GM12878 (cell line): ENCODE data around the gene KDM4F. TPM values are rescaled to one million over a fixed set of nuclear protein-coding genes. Genes with fewer than 3 reads are reported as not detected.
A peak's percentile ranks its signal among the peaks of the same experiment; 100 is the strongest.

ENCODE experiments used
- BHLHE40 ChIP-seq, 2 experiments: fragments of 450-650 bp in 1 of 2; IDR thresholded peaks; 2 replicates each; pipeline ENCODE4 v1.6.1; 2011 to 2017; ENCODE audit warnings: low read depth in 2 of 2, borderline replicate concordance in 1 of 2, improper control_type of control experiment in 1 of 2, low read length in 1 of 2, mild to moderate bottlenecking in 1 of 2
- BMI1 ChIP-seq: fragments of 450-650 bp; IDR thresholded peaks from 2 replicates; pipeline ENCODE4 v1.6.1; 2016; ENCODE audit warnings: mild to moderate bottlenecking, moderate library complexity, borderline replicate concordance
- CREB1 ChIP-seq: IDR thresholded peaks from 2 replicates; pipeline ENCODE4 v1.6.1; 2012; ENCODE audit warnings: low read depth, mild to moderate bottlenecking, inconsistent platforms
- HDAC2 ChIP-seq: fragments of 200-600 bp; sonication (generic); IDR thresholded peaks from 2 replicates; pipeline ENCODE4 v1.6.1; 2017
- IKZF1 ChIP-seq: fragments of 450-650 bp; conservative IDR thresholded peaks from 2 replicates; pipeline ENCODE4 v1.6.1; 2017; ENCODE audit warnings: antibody characterized with exemption, mild to moderate bottlenecking
- JUNB ChIP-seq: IDR thresholded peaks from 2 replicates; pipeline ENCODE4 v1.6.1; 2016; ENCODE audit warnings: antibody characterized with exemption, mild to moderate bottlenecking
- MAX ChIP-seq: IDR thresholded peaks from 2 replicates; pipeline ENCODE4 v1.6.1; 2012; ENCODE audit warnings: low read depth, low read length, improper control_type of control experiment
- NKRF ChIP-seq: fragments of 450-650 bp; conservative IDR thresholded peaks from 2 replicates; pipeline ENCODE4 v1.6.1; 2017; ENCODE audit warnings: mild to moderate bottlenecking, moderate library complexity
- PRDM15 ChIP-seq: fragments of 450-650 bp; formaldehyde crosslinking; IDR thresholded peaks from 2 replicates; pipeline ENCODE4 v1.4.0; 2020; ENCODE audit warnings: mild to moderate bottlenecking, moderate library complexity
- REST ChIP-seq: IDR thresholded peaks from 2 replicates; pipeline ENCODE4 v1.6.1; 2012; ENCODE audit warnings: mild to moderate bottlenecking, low read depth, low read length
- RUNX3 ChIP-seq: IDR thresholded peaks from 2 replicates; pipeline ENCODE4 v1.6.1; 2012; ENCODE audit warnings: low read length, inconsistent platforms
- SPI1 ChIP-seq: IDR thresholded peaks from 2 replicates; pipeline ENCODE4 v1.6.1; 2011; ENCODE audit warnings: low read depth, mild to moderate bottlenecking, low read length, moderate library complexity, borderline replicate concordance; ENCODE audit not compliant: insufficient read depth
- ZBTB11 ChIP-seq: fragments of 450-650 bp; formaldehyde crosslinking; IDR thresholded peaks from 2 replicates; pipeline ENCODE4 v1.5.0; 2022; ENCODE audit warnings: mild to moderate bottlenecking, missing genetic modification characterization
- ZNF622 ChIP-seq: fragments of 450-650 bp; IDR thresholded peaks from 2 replicates; pipeline ENCODE4 v1.6.1; 2017; ENCODE audit warnings: mild to moderate bottlenecking, inconsistent platforms
- ZSCAN29 ChIP-seq: fragments of 450-650 bp; IDR thresholded peaks from 2 replicates; pipeline ENCODE4 v1.6.1; 2017; ENCODE audit warnings: mild to moderate bottlenecking, moderate library complexity
- polyA plus RNA-seq, 11 experiments: library from polyadenylated mRNA; depleted of rRNA in 4 of 11; unstranded in 6 of 11; stranded (reverse) in 5 of 11; fragments of >200 nt; fragmentation: Nextera tagmentation in 4 of 11; fragmentation: Illumina TruSeq in 1 of 11; extraction: Ambion mirVana in 4 of 11; extraction: Trizol in 1 of 11; gene quantifications; 1 replicate in 1 of 11; 2 replicates in 10 of 11; pipeline versions ENCODE4 v1.2.1 to v1.2.3, GENCODE V29; 2011 to 2016; ENCODE audit warnings: inconsistent platforms in 2 of 11, missing spikeins in 2 of 11, low read depth in 1 of 11
- total RNA-seq, 4 experiments: library from RNA; depleted of rRNA in 3 of 4; stranded (reverse); fragments of >200 nt in 3 of 4; fragmentation: Illumina TruSeq in 1 of 4; extraction: Trizol in 1 of 4; gene quantifications; 2 replicates each; pipeline versions ENCODE4 v1.2.1 to v1.2.3, GENCODE V29; 2013 to 2021

The KDM4F gene
- total and polyA plus RNA-seq, 10 of the 15 experiments (the other 5 are each of a cell fraction or from before 2014, with no cell fraction given): not detected

GRCh38 chr11:95089620-95090542, 40.7 kb downstream of the KDM4F start, which contains the start of gene ENDOD1 (continued):
- TF ChIP-seq ZBTB11 (CRISPR knock-in tag) (no peak), NKRF (peak; percentile 86), HDAC2 (peak; percentile 51; the same call in 1 of the 2 replicates), JUNB (no peak), BHLHE40 (IDR thresholded peaks at IDR 0.05; ENCODE audit: borderline replicate concordance in 1 of 2, low read depth in 2 of 2, low read length in 1 of 2) (peak in 1 of 2 experiments; percentile 61; a peak in 2 of 4 replicates), SPI1 (peak; percentile 46; the same call in 1 of the 2 replicates), ZSCAN29 (peak; percentile 66; the same call in 1 of the 2 replicates), IKZF1 (peak; percentile 77), REST (no peak; the same call in 1 of the 2 replicates), BMI1 (no peak), CREB1 (0 out of 2 replicates have a peak, but pooled peaks have one; percentile 3), RUNX3 (no peak; the same call in 1 of the 2 replicates), PRDM15 (CRISPR knock-in tag) (no peak), MAX (peak; percentile 41; the same call in 1 of the 2 replicates), ZNF622 (no peak)
